Measurements from ENCODE around the gene WASL.
"Not testable (repeated sequence)": the region's sequence is repeated elsewhere in the genome, so short reads cannot be mapped to it uniquely, and the experiment has no call there.

The WASL gene

GRCh38 chr7:123748734-123749536 lies at the start of gene WASL:
Gene WASL (minus strand): TSS chr7:123749003. CDS start chr7:123748734, 269 bp downstream.
- DNase-seq = peak; percentile 98

DNA sequence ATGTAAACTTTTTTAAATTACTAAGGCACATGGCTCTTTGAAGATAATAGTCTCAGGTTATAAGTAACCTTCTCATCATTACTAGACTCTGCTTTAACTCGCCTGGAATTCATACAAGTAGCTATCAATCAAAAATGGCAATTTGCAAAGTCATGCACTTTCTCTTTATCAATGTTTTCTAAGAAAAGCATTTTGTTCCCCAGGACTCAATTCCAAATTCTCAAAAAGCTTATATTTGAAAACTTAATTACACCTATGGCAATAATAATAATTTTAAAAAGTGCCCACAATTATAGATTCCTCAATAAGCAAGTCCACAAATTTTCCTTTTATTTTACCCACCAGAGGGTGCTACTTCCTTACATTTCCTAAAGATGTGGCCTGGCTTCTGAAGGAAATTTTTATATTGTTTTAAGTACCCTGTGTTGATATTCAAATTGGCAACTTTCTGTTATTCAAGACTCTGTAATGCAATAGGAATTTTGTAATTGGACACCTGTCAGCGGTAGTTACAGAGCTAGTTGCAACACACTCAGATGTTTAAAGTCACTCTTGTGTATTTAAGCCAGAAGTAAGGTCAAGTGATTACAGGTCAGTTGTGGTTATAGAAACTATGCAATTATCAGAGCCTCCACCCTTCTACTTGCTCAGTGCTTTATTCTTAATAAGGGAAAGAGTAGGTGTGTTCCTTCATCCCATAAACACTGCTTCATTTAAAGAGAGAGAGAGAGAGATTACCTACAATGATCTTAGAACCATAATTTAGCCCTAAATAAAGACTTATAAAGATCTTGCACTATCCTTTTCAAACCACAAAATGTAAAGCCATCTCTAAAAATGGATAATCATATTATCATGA lies 49.1 kb upstream of the WASL start:
- DNase-seq = peak; percentile 90

DNA sequence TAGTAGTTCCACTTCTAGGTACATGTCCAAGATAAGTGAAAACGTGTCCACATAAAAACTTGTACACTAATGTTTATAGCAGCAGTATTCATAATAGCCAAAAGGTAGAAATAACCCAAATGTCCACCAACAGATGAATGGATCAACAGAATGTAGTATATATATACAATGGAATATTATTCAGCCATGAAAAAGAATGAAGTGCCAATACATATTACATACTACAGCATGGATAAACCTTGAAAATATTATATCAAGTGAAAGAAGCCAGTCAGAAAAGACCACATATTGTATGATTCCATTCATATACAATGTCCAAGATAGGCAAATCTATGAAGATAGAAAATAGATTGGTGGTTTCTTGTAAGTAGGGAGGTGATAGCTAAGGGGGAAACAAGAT lies 47.8 kb upstream of the WASL start:
- DNase-seq = no peak

GRCh38 chr7:123795917-123796316 lies 47.1 kb upstream of the WASL start:
- peak; percentile 32 for DNase-seq

- DNase-seq = not testable (repeated sequence)
Measured at GRCh38 chr7:123795116-123795515, 46.3 kb upstream of the WASL start.

GRCh38 chr7:123792547-123792946 lies 43.7 kb upstream of the WASL start:
- DNase-seq = no peak

- no peak for DNase-seq
Measured at GRCh38 chr7:123791001-123791400, 42.2 kb upstream of the WASL start.

- DNase-seq = peak; percentile 28
Measured at GRCh38 chr7:123789817-123790216, 41.0 kb upstream of the WASL start.

GRCh38 chr7:123789206-123789784 lies 40.5 kb upstream of the WASL start:
- DNase-seq = peak; percentile 41

DNA sequence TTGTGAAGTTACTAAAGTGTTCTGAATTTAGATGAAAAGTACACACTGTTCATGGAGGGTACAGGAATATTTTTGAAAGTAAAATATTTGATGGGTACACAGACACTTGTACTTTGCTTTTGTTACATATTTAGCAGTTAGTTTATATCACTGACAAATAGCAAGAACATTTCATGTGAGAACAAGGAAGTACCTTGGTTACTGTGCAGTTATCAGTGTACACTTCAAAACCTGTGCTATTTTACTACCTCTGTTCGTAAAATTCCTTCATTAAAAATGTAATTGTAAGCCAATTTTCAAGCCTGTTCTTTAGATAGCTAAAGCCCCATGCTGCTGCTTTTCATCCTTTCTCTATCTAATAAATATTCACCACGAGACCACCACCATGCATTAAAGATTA lies 39.8 kb upstream of the WASL start:
- DNase-seq = no peak

DNA sequence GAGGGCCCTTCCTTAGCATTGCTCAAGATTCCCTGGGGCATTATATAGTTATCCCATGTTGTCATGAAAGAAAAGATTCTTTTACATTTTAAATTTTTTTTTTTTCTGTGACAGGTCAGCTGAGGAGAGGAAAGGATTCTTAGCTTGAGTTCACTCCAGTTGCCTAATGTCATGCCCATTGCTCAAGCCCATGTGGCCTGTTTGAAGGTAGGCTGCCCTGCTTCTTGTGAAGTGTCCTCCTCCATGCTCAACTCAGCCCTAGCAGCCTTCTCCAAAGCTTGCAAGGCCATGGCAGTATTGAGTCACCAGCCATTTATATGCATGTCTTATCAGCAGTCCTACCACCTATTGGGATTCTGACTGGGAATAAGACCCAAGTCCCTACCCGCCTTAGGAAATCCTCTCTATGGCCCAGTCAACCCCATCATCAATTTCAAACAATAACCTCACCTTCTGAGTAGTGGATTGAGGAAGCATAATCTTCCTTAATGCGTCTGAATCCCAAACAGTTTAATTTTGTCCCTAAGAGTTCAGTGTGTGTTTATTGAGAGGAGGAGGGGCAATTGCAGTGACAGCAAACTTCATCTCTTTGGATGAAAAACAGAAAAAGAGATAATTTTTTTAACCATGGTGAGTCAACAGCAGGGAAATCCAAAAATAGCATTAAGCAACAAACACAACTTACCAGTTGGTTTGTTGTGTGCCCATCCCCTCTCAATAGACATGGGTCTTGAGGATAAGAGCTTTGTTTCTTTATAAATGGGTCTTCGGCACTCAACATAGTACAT lies 38.6 kb upstream of the WASL start:
- no peak for DNase-seq

DNA sequence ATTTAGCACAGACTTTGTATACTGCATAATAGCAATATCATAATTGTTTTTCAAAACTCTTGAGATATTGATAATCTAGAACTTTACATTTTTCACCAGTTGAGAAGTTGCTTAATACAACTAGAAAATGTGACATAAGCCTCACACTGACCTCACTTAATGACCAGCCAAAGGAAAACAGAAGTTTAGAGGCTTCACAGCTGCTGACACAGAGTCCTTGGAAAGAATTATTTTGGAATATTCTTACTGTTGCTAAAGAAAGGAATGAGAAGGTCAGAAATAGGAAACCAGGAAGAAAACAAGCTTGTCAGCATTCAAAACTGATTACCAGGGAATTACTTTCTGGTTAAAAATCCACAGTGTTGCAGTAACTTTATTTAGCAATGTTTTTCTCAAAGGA lies 35.5 kb upstream of the WASL start:
- DNase-seq = no peak

DNA sequence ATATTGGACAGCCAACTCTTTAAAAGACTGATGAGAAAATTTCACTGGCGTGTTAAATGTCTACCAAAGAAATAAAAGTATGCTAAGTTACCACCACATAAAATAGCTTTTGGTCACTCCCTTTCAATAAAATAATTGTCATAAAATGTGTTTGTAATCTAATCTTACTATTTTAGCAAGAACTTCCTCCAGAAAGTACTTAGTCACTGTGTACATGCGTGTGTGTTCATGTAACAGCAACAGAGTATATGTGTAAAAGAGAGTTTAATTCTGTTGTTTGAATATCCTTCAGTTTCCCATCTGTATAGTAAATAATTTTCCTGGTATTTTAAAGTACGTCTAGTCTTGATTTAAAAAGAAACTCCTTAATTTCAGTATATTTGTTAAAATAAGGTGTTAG lies 35.0 kb upstream of the WASL start:
- DNase-seq = no peak

DNA sequence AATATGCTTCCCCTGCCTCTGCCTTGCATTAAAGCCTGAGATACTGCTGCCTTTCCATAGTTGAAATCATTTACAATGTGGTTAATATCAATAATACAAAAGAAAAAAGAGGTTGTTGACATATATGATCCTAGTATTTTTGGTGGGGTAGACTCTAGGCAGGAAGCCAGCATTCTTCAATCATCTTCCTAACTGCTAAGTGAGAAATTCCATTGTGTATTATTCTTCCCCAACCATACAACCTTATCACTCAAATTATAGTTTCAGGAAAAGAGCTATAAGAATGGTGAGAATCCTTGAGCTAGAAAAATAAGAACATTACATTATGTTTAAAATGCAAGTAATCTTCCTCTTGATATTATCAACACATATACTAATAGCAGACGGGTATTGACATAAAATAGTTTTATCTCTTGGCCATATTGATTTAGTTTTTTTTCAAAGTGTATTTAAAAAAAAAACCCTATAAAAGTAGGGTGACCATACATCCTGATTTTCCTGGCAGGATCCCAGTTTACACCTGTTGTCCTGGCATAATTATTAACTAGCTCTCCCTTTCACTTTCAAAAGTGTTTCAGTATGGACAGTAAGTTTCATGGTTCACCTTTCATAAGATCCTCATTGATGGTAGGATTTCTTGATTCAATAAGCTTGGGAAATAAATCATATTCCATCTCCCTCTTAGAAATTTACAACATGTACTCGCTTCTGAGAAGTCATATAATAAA lies 33.4 kb upstream of the WASL start:
- no peak for DNase-seq

GRCh38 chr7:123780472-123780871 lies 31.7 kb upstream of the WASL start:
- DNase-seq = not testable (repeated sequence)

- no peak for DNase-seq
Measured at GRCh38 chr7:123774496-123774895, 25.7 kb upstream of the WASL start.

- no peak for DNase-seq
Measured at GRCh38 chr7:123773481-123773880, 24.7 kb upstream of the WASL start.

GRCh38 chr7:123772652-123773051 lies 23.8 kb upstream of the WASL start:
- DNase-seq = no peak

DNA sequence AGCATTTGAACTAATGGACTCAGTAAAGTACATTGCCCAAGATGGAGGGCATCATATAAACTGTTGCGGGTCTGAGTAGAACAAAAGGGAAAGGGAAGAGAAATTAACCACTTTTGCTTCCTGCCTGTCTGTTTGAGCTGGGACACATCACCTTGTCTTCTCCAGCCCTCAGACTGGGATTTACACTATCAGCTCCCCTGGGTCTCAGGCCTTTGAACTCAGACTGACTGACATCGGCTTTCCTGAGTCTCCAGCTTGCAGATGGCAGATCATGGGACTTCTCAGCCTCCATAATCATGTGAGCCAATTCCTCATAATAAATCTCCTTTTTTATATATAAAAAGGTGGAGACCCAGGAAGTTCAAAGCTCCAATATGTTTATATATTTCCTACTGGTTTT lies 23.0 kb upstream of the WASL start:
- DNase-seq = no peak

DNA sequence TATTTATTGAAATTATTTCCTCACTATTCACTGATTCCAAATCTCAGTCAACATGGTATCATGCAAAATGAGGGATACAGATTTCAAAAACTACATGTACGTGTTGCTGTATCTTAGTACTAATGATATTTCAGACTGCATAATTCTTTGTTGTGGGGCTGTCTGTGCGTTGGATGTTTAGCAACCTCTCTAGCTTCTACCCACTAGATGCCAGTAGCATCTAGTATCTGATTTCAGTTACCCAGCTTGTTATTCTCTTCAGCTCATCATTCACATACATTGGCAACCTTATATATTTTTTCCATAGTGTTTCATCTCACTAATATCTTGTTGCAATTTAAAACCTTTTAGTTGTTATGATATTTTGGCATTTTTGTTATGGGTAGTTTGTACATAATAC lies 22.5 kb upstream of the WASL start:
- no peak for DNase-seq

GRCh38 chr7:123770378-123770777 lies 21.6 kb upstream of the WASL start:
- DNase-seq = peak; percentile 15

DNA sequence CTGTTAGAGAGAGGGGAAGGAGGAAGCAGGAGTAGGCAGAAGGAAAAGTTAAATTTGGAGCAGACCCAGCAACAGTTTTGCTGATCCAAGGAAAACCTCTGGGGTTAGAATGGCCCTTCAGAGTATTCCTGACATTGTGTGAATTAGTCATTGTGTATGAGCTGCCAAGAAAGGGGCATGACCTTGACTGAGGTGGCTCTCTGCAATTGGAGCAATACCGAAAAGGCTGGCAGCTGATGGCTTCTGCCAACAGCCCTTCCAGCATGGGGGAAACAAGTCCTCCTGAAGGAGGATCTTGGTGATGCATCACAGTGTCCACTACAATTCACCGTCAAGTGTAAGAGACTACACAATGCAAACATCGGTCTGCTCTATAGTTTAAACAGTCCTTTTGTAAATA lies 20.6 kb upstream of the WASL start:
- peak; percentile 51 for DNase-seq
